ENCODE data around the gene RTKN. TPM values are rescaled to one million over a fixed set of nuclear protein-coding genes. Genes with fewer than 3 reads are reported as not detected.

RTKN gene
- total and polyA plus RNA-seq, 2 of the 13 experiments (the other 11 are each of a cell fraction or from before 2014, with no cell fraction given): 159 to 166 TPM

DNA sequence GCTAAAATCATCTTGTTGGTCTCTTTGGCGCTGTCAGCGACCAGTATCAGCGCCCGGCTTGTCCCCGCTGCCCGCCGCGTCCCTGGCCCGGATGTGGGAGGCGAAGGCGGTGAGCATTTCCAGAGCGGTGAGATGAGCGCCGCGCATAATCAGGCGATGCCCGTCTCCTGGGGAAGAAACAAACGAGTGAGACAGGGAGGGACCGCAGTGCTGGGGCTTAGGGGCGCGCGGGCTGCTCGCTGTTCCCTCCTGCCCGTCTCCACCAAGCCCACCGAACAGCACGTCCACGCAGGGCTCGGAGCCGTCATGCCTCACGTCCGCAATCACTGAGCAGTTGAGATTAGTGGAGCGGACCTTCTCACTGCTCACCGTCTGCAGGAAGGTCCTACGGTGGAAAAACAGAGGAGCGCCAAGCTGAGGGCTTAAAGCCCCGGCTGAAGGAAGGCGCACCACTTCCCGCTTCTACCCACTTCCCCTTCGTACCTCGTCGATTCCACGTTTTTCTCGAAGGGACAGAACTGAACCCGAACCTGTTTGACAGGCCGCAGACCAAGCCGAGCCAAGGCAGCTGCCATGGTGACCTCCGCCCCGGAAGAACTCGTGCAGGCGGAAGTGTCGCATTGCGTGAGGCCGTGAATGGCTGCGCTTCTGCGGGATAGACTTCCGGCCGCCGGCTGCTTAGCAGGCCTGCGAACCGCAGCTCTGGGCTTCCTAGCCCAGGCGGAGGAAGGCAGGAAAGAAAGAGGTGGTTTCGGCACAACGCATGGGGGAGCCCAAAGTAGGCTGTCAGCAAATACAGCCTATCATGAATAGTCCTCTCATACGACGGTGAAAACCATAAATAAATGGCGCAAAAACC lies 30.6 kb upstream of the RTKN start, which contains the start of gene MRPL53 (continued):
- TF ChIP-seq ZNF850 (CRISPR knock-in tag; conservative IDR thresholded peaks at IDR 0.05): peak; percentile 61
- peak; percentile 93; the same call in 1 of the 2 replicates for TF ChIP-seq ZNF713 (CRISPR knock-in tag; IDR thresholded peaks at IDR 0.05)
- TF ChIP-seq MLLT10 (CRISPR knock-in tag; IDR thresholded peaks at IDR 0.05): no peak
- TF ChIP-seq TMF1 (CRISPR knock-in tag; IDR thresholded peaks at IDR 0.05; ENCODE audit: low read depth): peak; percentile 97
- TF ChIP-seq SMAD1 (CRISPR knock-in tag; IDR thresholded peaks at IDR 0.05; ENCODE audit: borderline replicate concordance, low read depth): peak; percentile 99
- no peak; the same call in 1 of the 2 replicates for TF ChIP-seq ELK4 (CRISPR knock-in tag; IDR thresholded peaks at IDR 0.05; ENCODE audit: borderline replicate concordance)
- TF ChIP-seq ZNF263 (CRISPR knock-in tag; IDR thresholded peaks at IDR 0.05): no peak; the same call in 1 of the 2 replicates
- no peak for TF ChIP-seq ZNF646 (CRISPR knock-in tag; IDR thresholded peaks at IDR 0.05)
- 0 out of 2 replicates have a peak, but pooled peaks have one; percentile 77 for TF ChIP-seq ZNF577 (CRISPR knock-in tag; IDR thresholded peaks at IDR 0.05; ENCODE audit: borderline replicate concordance, low read depth)
- peak; percentile 74; the same call in 1 of the 2 replicates for TF ChIP-seq ZNF430 (CRISPR knock-in tag; IDR thresholded peaks at IDR 0.05)
- TF ChIP-seq POLR2G (IDR thresholded peaks at IDR 0.05; ENCODE audit: low read depth, low read length): peak; percentile 100
- no peak; the same call in 1 of the 2 replicates for TF ChIP-seq BATF2 (CRISPR knock-in tag; IDR thresholded peaks at IDR 0.05)
- TF ChIP-seq KDM5B (CRISPR knock-in tag; IDR thresholded peaks at IDR 0.05; ENCODE audit: borderline replicate concordance): peak; percentile 98; the same call in 1 of the 2 replicates
- TF ChIP-seq ZNF484 (CRISPR knock-in tag; IDR thresholded peaks at IDR 0.05; ENCODE audit: borderline replicate concordance, low read depth): 0 out of 2 replicates have a peak, but pooled peaks have one; percentile 76
- peak; percentile 90 for TF ChIP-seq RXRA (CRISPR knock-in tag; IDR thresholded peaks at IDR 0.05)
- TF ChIP-seq ZNF75D (CRISPR knock-in tag; IDR thresholded peaks at IDR 0.05; ENCODE audit: borderline replicate concordance): no peak
- no peak for TF ChIP-seq KDM1A (CRISPR knock-in tag; IDR thresholded peaks at IDR 0.05)
- TF ChIP-seq REPIN1 (CRISPR knock-in tag; IDR thresholded peaks at IDR 0.05; ENCODE audit: borderline replicate concordance, low read depth): peak; percentile 98
- TF ChIP-seq EZH2 (conservative IDR thresholded peaks at IDR 0.05; ENCODE audit: low read depth, low read length): no peak
- TF ChIP-seq ATAD3A (CRISPR knock-in tag; IDR thresholded peaks at IDR 0.05): no peak
- peak; percentile 47; the same call in 1 of the 2 replicates for TF ChIP-seq ARNTL (CRISPR knock-in tag; IDR thresholded peaks at IDR 0.05)
